SU-DHL-6 (cell line): ENCODE measurements around the gene WIPI1.
"Not testable (repeated sequence)": the region's sequence is repeated elsewhere in the genome, so short reads cannot be mapped to it uniquely, and the experiment has no call there.

Experiments used
- H2AFZ ChIP-seq: fragments of 200-600 bp; sonication (generic); 2 replicates; pipeline ENCODE4 v1.6.1; 2014; ENCODE audit warnings: low read depth, mild to moderate bottlenecking, moderate library complexity, mixed read lengths, antibody characterized with exemption, low read length; ENCODE audit not compliant: severe bottlenecking
- H3F3A ChIP-seq: fragments of 200-600 bp; shearing (Covaris generic); 2 replicates; pipeline ENCODE4 v1.6.0; 2016; ENCODE audit warnings: antibody characterized with exemption, mild to moderate bottlenecking; ENCODE audit not compliant: insufficient read depth
- H3K27ac ChIP-seq: fragments of 200-600 bp; sonication (generic); 2 replicates; pipeline ENCODE4 v1.5.1; 2016; ENCODE audit warnings: low read depth, mild to moderate bottlenecking, low read length, moderate library complexity, mixed read lengths
- H3K27me3 ChIP-seq: fragments of 200-600 bp; sonication (generic), shearing (Covaris generic); 2 replicates; pipeline ENCODE4 v1.6.0; 2014; ENCODE audit warnings: mild to moderate bottlenecking, low read length
- H3K36me3 ChIP-seq: fragments of 200-600 bp; sonication (generic); 2 replicates; pipeline ENCODE4 v1.6.1; 2014; ENCODE audit warnings: mild to moderate bottlenecking, low read length, mixed read lengths
- H3K4me2 ChIP-seq: fragments of 300-600, 200-600 bp; shearing (Covaris generic), sonication (generic); 2 replicates; pipeline ENCODE4 v1.6.0; 2014; ENCODE audit warnings: low read length, low read depth, mild to moderate bottlenecking; ENCODE audit not compliant: poor library complexity, severe bottlenecking
- H3K4me3 ChIP-seq: fragments of 200-600 bp; sonication (generic); 2 replicates; pipeline ENCODE4 v1.5.1; 2014; ENCODE audit warnings: antibody characterized with exemption, low read length, mild to moderate bottlenecking, mixed read lengths; ENCODE audit not compliant: insufficient read depth, poor library complexity, severe bottlenecking
- H3K79me2 ChIP-seq: fragments of 200-600 bp; sonication (generic); 2 replicates; pipeline ENCODE4 v1.6.1; 2014; ENCODE audit warnings: mild to moderate bottlenecking, low read length, moderate library complexity; ENCODE audit not compliant: insufficient read depth
- H3K9ac ChIP-seq: fragments of 200-600 bp; sonication (generic); 2 replicates; pipeline ENCODE4 v1.7.0; 2014; ENCODE audit warnings: mild to moderate bottlenecking, low read length
- H3K9me2 ChIP-seq: fragments of 200-600 bp; sonication (generic); replicated peaks from 2 replicates; pipeline ENCODE4 v1.6.1; 2014; ENCODE audit warnings: low read length; ENCODE audit not compliant: insufficient read depth
- H3K9me3 ChIP-seq: fragments of 200-600 bp; sonication (generic); 2 replicates; pipeline ENCODE4 v1.6.1; 2014; ENCODE audit warnings: low read length, mixed read lengths; ENCODE audit not compliant: insufficient read depth
- H4K20me1 ChIP-seq: fragments of 200-600 bp; sonication (generic); 2 replicates; pipeline ENCODE4 v1.6.1; 2014; ENCODE audit warnings: low read depth, mild to moderate bottlenecking, antibody characterized with exemption, low read length, moderate library complexity, mixed read lengths
- EZH2phosphoT487 ChIP-seq: fragments of 200-600 bp; sonication (generic), shearing (Covaris generic); conservative IDR thresholded peaks from 2 replicates; pipeline ENCODE4 v1.6.1; 2018; ENCODE audit warnings: mild to moderate bottlenecking, antibody characterized with exemption, low read length, moderate library complexity, mixed read lengths
- TF ChIP-seq, protein P1 (sequence below): fragments of 200-600 bp; sonication (generic); IDR thresholded peaks from one replicate; pipeline ENCODE4 v1.5.1; 2017; ENCODE audit warnings: antibody characterized with exemption, mild to moderate bottlenecking, low read length, moderate library complexity; ENCODE audit not compliant: insufficient read depth, poor library complexity, severe bottlenecking

The WIPI1 gene

DNA sequence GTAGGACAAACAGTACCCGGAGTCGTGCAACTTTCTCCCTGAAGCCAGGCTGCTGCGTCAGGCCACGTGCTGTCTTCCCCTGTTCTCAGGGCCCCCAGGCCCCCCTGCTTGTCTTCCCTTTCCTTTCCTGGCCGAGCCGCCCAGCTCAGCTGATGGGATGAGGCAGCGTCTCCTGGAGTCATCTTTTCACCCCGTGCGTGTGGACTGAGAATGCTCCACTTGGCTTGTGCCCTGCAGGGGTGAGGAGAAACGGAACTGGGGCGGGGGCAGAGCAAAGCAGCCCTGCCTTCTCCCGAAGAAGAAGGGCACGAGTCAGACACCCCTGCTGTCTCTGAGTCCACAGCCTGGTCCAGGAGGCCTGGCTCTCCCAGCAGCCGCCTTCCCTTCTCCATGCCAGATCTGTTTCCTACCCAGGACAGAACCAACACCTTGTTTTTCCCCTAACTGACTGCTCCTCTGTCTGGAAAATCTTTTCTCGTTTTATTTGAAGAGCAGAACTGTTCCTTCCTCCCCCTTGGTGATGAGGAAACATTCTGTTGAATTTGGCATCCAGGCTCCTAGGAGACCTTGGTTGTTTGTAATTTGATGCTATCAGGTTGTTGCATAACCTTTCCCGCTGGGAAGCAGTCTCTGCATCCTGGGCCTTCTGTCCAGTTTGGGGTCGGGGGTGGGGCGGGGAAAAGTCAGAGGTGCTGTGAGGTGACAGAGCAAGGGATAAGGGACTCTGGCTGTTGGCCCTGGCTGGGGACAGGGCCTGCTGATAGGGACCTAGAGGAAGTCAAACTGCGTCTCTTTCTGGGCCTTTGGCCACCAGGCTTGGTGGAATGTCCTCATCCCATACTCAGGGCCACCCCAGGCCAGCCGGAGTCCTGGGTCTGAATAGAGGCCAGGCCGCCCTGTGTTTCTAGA, 78.8 kb downstream of the WIPI1 start:
- TF ChIP-seq EZH2phosphoT487, result no peak
- TF ChIP-seq, protein P1, sequence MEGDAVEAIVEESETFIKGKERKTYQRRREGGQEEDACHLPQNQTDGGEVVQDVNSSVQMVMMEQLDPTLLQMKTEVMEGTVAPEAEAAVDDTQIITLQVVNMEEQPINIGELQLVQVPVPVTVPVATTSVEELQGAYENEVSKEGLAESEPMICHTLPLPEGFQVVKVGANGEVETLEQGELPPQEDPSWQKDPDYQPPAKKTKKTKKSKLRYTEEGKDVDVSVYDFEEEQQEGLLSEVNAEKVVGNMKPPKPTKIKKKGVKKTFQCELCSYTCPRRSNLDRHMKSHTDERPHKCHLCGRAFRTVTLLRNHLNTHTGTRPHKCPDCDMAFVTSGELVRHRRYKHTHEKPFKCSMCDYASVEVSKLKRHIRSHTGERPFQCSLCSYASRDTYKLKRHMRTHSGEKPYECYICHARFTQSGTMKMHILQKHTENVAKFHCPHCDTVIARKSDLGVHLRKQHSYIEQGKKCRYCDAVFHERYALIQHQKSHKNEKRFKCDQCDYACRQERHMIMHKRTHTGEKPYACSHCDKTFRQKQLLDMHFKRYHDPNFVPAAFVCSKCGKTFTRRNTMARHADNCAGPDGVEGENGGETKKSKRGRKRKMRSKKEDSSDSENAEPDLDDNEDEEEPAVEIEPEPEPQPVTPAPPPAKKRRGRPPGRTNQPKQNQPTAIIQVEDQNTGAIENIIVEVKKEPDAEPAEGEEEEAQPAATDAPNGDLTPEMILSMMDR, result no peak
- no peak overlapping the region for H3K27ac ChIP-seq
- H3K9ac ChIP-seq, result no peak overlapping the region
- H3K36me3 ChIP-seq, result no peaks in the 10 kb centered on the region
- no peaks in the 10 kb centered on the region for H3K27me3 ChIP-seq
- H3K4me3 ChIP-seq, result no peak overlapping the region
- H3K4me2 ChIP-seq, result no peak overlapping the region
- H3K9me3 ChIP-seq, result no peaks in the 10 kb centered on the region
- H2AFZ ChIP-seq, result no peak overlapping the region
- no peaks in the 10 kb centered on the region for H4K20me1 ChIP-seq
- H3K9me2 ChIP-seq, result no peaks in the 10 kb centered on the region
- H3K79me2 ChIP-seq, result no peaks in the 10 kb centered on the region
- no peaks in the 10 kb centered on the region for H3F3A ChIP-seq

DNA sequence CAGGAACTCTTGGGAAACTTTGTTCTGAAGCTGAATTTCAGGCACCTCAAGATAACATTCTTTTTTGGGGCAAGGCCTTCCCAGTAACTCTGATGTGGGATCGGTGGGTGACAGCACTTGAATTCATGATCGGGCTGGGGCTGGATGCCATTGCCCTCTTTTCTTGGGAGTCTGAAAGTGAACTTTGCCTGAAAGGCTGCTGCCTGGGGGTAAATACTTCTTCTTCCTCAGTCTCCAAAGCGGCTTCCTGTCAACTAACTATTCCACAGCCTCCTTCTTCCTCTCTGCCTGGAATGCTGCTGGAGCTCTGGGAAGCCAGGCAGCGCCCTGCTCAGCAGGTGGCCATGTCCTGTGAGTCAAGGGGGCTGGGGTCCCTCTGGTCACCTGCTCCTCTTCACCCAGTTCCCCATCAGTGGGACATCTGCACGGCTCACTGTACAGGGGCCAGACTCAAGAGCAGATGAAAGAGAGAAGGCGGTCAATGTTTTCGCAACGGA, 79.5 kb downstream of the WIPI1 start:
- Histone ChIP-seq H3K79me2 (no peaks in the 10 kb centered on the region), H3K4me2 (no peak overlapping the region), H3K27me3 (no peaks in the 10 kb centered on the region), H3F3A (no peaks in the 10 kb centered on the region), H3K36me3 (no peaks in the 10 kb centered on the region), H3K9me2 (no peaks in the 10 kb centered on the region), H3K27ac (no peak overlapping the region), H3K9me3 (no peaks in the 10 kb centered on the region), H3K4me3 (no peak overlapping the region), H4K20me1 (no peaks in the 10 kb centered on the region), H2AFZ (no peak overlapping the region), H3K9ac (no peak overlapping the region)
- TF ChIP-seq, protein P1, result no peak
- no peak for TF ChIP-seq EZH2phosphoT487

DNA sequence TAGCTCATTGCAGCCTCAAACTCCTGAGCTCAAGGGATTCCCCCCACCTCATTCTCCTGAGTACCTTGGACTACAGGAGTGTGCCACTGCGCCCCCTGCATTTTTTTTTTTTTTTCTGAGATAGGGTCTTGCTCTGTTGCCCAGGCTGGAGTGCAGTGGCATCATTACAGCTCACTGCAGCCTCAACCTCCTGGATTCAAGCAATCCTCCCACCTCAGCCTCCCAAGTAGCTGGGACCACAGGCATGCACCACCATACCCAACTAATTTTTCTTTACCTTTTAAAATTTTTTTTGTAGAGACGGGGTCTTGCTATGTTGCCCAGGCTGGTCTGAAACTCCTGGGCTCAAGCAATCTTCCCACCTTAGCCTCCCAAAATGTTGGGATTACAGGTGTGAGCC, 81.1 kb downstream of the WIPI1 start:
- not testable (repeated sequence) for H3K4me3 ChIP-seq, H3K4me2 ChIP-seq, H3K9me3 ChIP-seq, H3K27me3 ChIP-seq, H3F3A ChIP-seq, H2AFZ ChIP-seq, H3K9ac ChIP-seq, H3K9me2 ChIP-seq, H3K36me3 ChIP-seq, H3K79me2 ChIP-seq, H3K27ac ChIP-seq, H4K20me1 ChIP-seq

DNA sequence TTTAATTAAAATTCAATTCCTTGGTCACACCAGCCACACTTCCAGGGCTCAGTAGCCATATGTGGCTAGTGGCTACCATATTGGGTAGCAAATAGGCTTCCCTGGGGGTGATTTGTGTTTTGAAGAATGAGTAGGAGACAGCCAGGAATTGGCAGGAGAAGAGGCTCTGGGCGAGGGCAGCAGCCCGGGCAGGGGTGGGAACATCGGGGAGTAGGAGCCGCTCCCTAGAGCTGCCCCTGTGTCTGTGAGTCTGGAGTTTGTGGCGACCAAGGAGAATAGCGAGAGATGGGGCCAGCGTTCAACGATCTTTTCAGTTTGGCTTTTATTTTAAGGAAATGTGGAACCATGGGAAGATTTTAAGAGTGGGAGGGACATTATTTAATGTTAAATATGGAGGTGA, 81.7 kb downstream of the WIPI1 start:
- H3K27ac ChIP-seq, result no peak overlapping the region
- no peaks in the 10 kb centered on the region for H3K9me3 ChIP-seq
- no peak for TF ChIP-seq EZH2phosphoT487
- TF ChIP-seq, protein P1, result no peak
- no peaks in the 10 kb centered on the region for H3K27me3 ChIP-seq
- H3K4me3 ChIP-seq, result no peak overlapping the region
- no peaks in the 10 kb centered on the region for H3F3A ChIP-seq
- no peaks in the 10 kb centered on the region for H3K9me2 ChIP-seq
- no peak overlapping the region for H2AFZ ChIP-seq
- H3K36me3 ChIP-seq, result no peaks in the 10 kb centered on the region
- no peaks in the 10 kb centered on the region for H4K20me1 ChIP-seq
- H3K9ac ChIP-seq, result no peak overlapping the region
- no peaks in the 10 kb centered on the region for H3K79me2 ChIP-seq
- no peak overlapping the region for H3K4me2 ChIP-seq
